GM18519 (cell line): ENCODE measurements around the gene ADCY4.

Experiments used
- ATAC-seq: cut with Tn5 transposase; IDR thresholded peaks from one replicate; pipeline ENCODE4 v1.9.1; 2021; ENCODE audit warnings: mild to moderate bottlenecking, moderate library complexity; ENCODE audit not compliant: unreplicated experiment, low FRiP score

Gene ADCY4

DNA sequence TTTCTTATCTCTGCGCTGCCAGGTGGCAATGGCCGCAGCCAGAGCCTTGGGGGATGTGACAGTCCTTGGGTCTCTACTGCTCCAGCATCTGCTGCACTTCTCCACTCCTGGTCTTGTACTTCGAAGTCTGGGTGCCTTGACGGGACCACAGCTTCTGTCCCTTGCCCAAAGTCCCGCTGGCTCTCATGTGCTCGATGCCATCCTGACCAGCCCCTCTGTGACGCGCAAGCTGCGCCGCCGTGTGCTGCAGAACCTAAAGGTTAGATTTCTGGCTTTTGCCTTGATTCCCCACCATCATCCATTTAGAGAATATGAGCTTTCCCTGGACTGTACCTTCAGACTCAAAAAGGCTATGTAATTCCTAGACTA, 30.9 kb downstream of the ADCY4 start:
- ATAC-seq, result no peak

DNA sequence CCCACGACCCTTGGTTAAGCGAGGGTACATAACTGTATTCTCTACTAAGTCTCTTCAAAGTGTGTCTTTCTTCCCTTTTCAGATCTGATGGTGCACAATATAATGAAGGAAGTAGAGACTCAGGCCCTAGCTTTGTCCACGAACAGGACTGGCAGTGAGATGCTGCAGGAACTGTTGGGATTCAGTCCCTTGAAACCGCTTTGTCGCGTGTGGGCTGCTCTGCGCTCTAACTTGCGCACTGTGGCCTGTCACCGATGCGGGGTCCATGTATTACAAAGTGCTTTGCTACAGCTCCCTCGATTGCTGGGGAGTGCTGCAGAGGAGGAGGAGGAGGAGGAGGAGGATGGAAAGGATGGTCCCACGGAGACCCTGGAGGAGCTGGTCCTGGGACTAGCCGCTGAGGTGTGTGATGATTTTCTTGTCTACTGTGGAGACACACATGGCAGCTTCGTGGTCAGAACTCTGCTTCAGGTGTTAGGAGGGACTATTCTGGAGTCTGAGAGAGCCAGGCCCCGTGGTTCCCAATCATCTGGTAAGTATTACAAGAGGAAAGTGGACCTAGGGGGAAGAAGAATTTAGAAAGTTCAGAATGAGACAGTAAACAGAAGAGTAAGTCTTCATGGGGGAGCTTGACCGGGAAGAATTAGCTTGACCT, 34.4 kb downstream of the ADCY4 start:
- ATAC-seq, result no peak

- ATAC-seq, result peak; percentile 50
Observed at GRCh38 chr14:24299255-24300191, 35.3 kb downstream of the ADCY4 start, which contains the start of the genes DHRS1 and NOP9. TSS of gene DHRS1 (minus strand) at chr14:24299780. CDS start at chr14:24299106, 674 bp downstream. TSS of gene NOP9 (plus strand) at chr14:24299850. CDS start at chr14:24299955, 105 bp downstream.

- ATAC-seq, result no peak
Observed at GRCh38 chr14:24298892-24299254, 36.0 kb downstream of the ADCY4 start.

DNA sequence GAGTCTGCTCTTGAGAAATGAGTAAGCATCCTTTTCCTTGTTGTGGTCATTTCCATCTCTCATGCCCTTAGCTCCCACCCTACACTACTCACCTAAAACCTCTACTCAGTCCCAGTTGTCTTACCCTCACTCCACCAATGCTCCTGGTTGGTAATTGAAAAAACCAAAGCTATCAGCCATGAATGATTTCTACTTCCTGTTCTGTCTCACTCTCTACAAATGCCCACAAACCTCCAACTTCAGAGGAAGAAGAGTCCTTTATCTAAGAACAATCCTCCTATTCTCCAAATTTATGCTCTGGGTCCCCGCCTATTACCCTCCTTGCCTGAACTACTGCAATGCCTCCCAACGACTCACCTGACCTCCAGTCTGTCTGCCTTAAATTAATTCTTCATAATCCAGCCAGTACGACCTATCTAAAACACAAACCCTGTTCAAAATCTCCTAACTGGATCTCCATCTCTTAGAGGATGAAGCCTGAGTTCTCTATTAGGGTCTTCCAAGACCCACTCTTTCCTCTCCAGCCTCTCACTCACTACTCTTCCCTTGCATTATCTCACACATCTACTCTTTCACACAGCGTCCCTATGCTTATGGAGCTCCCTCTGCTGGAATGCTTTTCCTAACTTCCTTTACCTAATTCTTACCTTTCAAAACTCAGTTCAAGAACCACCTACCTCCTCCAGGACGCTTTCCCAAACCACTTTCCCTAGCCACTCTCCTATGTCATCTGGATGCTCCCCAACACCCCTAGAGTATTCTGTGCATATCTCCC, 37.5 kb downstream of the ADCY4 start:
- ATAC-seq, result no peak

- ATAC-seq, result no peak
Observed at GRCh38 chr14:24296341-24297157, 38.3 kb downstream of the ADCY4 start.

DNA sequence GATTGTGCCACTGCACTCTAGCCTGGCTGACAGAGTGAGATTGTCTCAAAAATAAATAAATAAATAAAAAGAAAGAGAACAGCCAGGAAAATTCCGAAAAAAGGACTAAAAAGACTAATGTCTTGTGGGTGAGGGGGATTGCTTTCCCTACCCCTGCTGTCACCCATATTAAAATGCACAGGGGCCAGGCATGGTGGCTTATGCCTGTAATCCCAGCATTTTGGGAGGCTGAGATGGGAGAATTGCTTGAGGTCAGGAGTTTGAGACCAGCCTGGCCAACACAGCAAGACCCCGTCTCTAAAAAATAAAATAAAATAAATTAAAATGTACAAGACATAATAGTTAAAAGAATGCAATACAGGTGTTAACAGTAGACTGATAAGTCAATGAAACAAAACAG, 41.3 kb downstream of the ADCY4 start:
- ATAC-seq, result no peak

DNA sequence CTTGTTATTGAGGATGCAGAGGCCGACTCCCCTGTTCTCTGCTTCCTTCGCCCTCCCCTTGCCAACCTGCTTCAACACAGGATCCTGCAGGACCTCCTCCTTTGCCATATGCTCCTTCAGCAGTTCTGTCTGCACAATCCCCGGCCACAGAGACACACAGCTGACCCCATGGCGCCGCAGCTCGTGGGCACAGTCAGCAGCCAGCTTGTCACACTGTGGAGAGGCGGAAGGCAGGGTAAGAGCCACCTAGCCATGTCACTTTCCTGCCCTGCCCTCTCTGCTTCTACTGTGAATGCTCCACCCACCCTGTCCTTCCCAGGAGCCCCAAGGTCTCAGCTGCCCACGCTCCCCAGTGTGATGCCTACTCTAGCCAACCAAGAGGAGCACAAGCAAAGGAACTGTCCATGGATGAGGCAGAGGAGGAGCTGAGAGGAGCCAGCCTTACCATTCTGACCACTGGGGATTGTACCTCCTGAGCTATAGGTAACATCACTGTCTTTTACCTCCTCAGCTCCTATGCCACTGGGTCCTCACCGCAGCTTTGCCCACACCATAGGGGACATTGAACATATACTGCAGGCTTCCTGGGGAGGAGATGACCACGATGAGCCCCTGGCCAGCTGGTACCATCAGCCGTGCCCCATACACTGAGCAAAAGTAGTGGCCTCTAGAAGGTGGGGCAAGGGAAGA, 42.6 kb downstream of the ADCY4 start:
- no peak for ATAC-seq

GRCh38 chr14:24291446-24292117, 43.3 kb downstream of the ADCY4 start:
- no peak for ATAC-seq

DNA sequence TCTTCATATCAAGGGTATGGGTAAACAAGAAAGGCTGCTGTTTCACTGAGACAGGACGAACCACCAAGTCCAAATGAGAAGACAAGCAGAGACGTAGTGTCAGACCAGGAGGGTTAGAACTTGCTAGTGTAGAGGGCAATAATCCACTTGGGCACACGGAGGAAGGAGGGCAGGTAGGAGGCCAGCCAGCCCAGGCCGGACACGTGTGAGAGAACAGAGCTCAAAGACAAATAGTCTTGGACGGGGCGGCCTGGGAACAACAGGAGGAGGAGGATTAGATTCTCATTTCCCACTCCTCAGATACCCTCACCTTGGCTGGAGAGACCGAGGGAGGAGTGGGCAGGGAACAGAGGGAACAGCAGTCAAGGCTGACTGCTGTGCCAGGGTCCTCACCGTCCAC, 44.1 kb downstream of the ADCY4 start:
- ATAC-seq, result no peak

DNA sequence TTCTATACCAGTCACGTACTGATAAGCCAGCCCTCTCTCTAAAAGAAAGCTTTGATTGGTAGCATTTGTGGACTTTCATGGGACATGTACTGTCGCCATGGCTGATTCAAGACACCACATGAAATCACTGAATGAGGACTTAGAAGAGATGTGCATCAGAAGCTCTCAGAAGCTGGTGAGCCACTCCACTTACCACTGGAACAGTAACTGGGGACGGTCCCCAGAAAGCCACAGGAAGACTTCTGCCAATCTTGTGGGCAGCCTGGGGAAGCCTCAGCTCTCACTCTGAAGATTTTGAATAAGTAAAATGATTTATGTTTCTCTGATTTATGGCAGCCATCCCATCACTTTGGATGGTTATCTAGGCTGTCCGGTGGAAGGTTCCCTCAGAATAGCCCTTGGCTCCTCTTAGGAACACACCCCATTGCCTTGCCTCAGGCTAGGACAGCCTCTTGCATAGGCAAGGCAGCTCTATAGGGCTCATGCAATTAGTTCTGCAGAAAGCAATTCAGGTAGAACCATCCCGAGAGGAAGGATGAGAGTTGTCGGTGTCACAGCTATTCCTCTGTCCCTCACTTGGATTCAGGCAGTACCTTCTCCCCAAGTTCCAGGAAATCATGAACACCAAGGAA, 45.1 kb downstream of the ADCY4 start:
- no peak for ATAC-seq

- ATAC-seq, result no peak
Observed at GRCh38 chr14:24286996-24287395, 47.9 kb downstream of the ADCY4 start.

- ATAC-seq, result no peak
Observed at GRCh38 chr14:24285351-24285750, 49.5 kb downstream of the ADCY4 start.

- ATAC-seq, result no peak
Observed at GRCh38 chr14:24284501-24285035, 50.3 kb downstream of the ADCY4 start.

- ATAC-seq, result no peak
Observed at GRCh38 chr14:24283796-24284460, 50.9 kb downstream of the ADCY4 start.

GRCh38 chr14:24282736-24283135, 52.1 kb downstream of the ADCY4 start:
- ATAC-seq, result no peak

GRCh38 chr14:24281636-24282035, 53.2 kb downstream of the ADCY4 start:
- ATAC-seq, result no peak
